GM04504 (cell line): ENCODE results near the gene LYSMD1.
A peak's percentile ranks its signal among the peaks of the same experiment; 100 is the strongest.

ENCODE experiments used
- DNase-seq: peaks from one replicate; pipeline ENCODE4 v3.0.0-alpha.2; 2012; ENCODE audit warnings: low read depth

The LYSMD1 gene

GRCh38 chr1:151135433-151136385 lies 30.0 kb downstream of the LYSMD1 start:
- no peak for DNase-seq

GRCh38 chr1:151134991-151135390 lies 30.7 kb downstream of the LYSMD1 start:
- no peak for DNase-seq

GRCh38 chr1:151134396-151134795 lies 31.3 kb downstream of the LYSMD1 start:
- DNase-seq: no peak

GRCh38 chr1:151133018-151133806 lies 32.5 kb downstream of the LYSMD1 start:
- no peak for DNase-seq

GRCh38 chr1:151132335-151133017 lies 33.2 kb downstream of the LYSMD1 start:
- DNase-seq: no peak

GRCh38 chr1:151131701-151132334 lies 33.9 kb downstream of the LYSMD1 start:
- DNase-seq: no peak

- DNase-seq: peak; percentile 66
These were observed 34.6 kb downstream of the LYSMD1 start for GRCh38 chr1:151130987-151131586.

- no peak for DNase-seq
These were observed 36.9 kb downstream of the LYSMD1 start for GRCh38 chr1:151128800-151129199.

GRCh38 chr1:151124763-151125403 lies 40.8 kb downstream of the LYSMD1 start:
- DNase-seq: no peak

- no peak for DNase-seq
These were observed 51.8 kb downstream of the LYSMD1 start for GRCh38 chr1:151113877-151114276.
